Osteoblast (primary cell): ENCODE results near the gene STAB1. TPM values are rescaled to one million over a fixed set of nuclear protein-coding genes. Genes with fewer than 3 reads are reported as not detected.

Experiments
- DNase-seq: peaks from one replicate; pipeline ENCODE4 v3.0.0; 2011; ENCODE audit warnings: low spot score, mixed read lengths; ENCODE audit not compliant: insufficient read length; ENCODE audit errors: missing footprints
- H2AFZ ChIP-seq: 2 replicates; pipeline ENCODE4 v1.6.0; 2011; ENCODE audit warnings: mild to moderate bottlenecking, low read length
- H3K27ac ChIP-seq: 2 replicates; pipeline ENCODE4 v1.5.1; 2011; ENCODE audit warnings: mild to moderate bottlenecking, low read depth, low read length, moderate library complexity
- H3K27me3 ChIP-seq: 2 replicates; pipeline ENCODE4 v1.6.0; 2012; ENCODE audit warnings: mild to moderate bottlenecking, control low read depth, inconsistent platforms, low read length, moderate library complexity; ENCODE audit not compliant: insufficient read depth
- H3K36me3 ChIP-seq: 2 replicates; pipeline ENCODE4 v1.5.1; 2011; ENCODE audit warnings: mild to moderate bottlenecking, low read length, control low read depth, moderate library complexity; ENCODE audit not compliant: insufficient read depth
- H3K4me1 ChIP-seq: 2 replicates; pipeline ENCODE4 v1.5.1; 2011; ENCODE audit warnings: mild to moderate bottlenecking, low read length, control low read depth, moderate library complexity; ENCODE audit not compliant: insufficient read depth
- H3K4me2 ChIP-seq: 2 replicates; pipeline ENCODE4 v1.6.0; 2011; ENCODE audit warnings: mild to moderate bottlenecking, low read length; ENCODE audit not compliant: insufficient read depth
- H3K4me3 ChIP-seq: fragments of 200-600 bp; sonication (generic); 3 replicates; pipeline ENCODE4 v1.5.1; 2012; ENCODE audit warnings: mild to moderate bottlenecking, low read length, inconsistent platforms; ENCODE audit not compliant: insufficient read depth
- H3K79me2 ChIP-seq: 2 replicates; pipeline ENCODE4 v1.6.0; 2012; ENCODE audit warnings: mild to moderate bottlenecking, low read length, control low read depth, inconsistent platforms; ENCODE audit not compliant: insufficient read depth
- H3K9me3 ChIP-seq: 2 replicates; pipeline ENCODE4 v1.5.1; 2011; ENCODE audit warnings: low read depth, low read length, control low read depth
- H4K20me1 ChIP-seq: 2 replicates; pipeline ENCODE4 v1.6.0; 2012; ENCODE audit warnings: mild to moderate bottlenecking, low read length, control low read depth; ENCODE audit not compliant: insufficient read depth
- total RNA-seq: library from RNA; depleted of rRNA; stranded (reverse); fragments of >200 nt; gene quantifications from 2 replicates; pipeline ENCODE4 v1.2.3, GENCODE V29; 2012
- TF ChIP-seq, protein P1 (sequence below): IDR thresholded peaks from 2 replicates; pipeline ENCODE4 v1.5.1; 2011; ENCODE audit warnings: mild to moderate bottlenecking, low read depth, low read length, moderate library complexity; ENCODE audit errors: extremely low read depth

STAB1 gene
- total RNA-seq, 1 donor, result 1.1 TPM

DNA sequence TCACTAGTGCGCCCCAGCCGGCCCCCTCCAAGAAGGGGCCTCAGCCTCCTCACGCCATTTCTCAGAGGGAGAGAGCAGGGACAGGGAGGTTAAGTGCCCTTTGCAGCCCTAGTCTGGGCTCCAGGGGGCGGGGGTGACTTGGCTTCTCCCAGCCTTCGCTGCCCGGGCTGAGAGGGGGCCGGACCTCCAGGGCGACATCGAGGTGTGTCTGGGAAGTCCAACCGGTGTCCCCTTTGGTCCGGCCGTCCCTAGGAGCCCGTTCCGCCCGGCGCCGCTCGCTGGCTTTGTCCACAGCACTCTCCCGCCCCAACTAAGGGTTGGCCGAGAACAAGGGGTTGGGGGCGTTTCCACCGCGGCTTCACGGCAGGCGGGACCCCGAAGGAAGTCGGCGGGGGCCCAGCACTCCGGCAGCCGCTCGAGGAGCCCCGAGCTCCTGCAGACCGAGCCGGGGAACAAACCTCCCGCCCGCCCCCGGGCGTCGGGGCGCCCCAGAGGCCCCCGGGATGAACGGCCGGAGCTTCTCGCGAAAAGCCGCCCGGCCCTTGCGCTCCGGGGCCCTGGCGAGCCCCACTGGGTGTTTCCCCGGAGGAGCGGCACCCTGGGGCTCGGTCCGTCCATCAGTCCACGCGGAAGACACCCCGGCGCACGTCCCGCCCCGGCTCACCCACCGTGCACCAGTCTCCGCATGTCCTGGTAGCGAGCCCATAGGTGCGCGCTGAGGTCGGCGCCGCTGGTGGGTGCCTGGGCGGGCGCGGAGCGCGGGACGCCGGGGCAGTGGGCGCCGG is 37.9 kb downstream of the STAB1 start:
- H3K4me2 ChIP-seq, result peak overlapping the region; percentile 95
- peaks cover 51% of the 10 kb centered on the region for H3K4me1 ChIP-seq
- peak overlapping the region; percentile 65 for H2AFZ ChIP-seq
- peak overlapping the region; percentile 58 for H3K27ac ChIP-seq
- peak overlapping the region; percentile 79 for H3K4me3 ChIP-seq
- H3K36me3 ChIP-seq, result peaks cover 16% of the 10 kb centered on the region
- TF ChIP-seq, protein P1, sequence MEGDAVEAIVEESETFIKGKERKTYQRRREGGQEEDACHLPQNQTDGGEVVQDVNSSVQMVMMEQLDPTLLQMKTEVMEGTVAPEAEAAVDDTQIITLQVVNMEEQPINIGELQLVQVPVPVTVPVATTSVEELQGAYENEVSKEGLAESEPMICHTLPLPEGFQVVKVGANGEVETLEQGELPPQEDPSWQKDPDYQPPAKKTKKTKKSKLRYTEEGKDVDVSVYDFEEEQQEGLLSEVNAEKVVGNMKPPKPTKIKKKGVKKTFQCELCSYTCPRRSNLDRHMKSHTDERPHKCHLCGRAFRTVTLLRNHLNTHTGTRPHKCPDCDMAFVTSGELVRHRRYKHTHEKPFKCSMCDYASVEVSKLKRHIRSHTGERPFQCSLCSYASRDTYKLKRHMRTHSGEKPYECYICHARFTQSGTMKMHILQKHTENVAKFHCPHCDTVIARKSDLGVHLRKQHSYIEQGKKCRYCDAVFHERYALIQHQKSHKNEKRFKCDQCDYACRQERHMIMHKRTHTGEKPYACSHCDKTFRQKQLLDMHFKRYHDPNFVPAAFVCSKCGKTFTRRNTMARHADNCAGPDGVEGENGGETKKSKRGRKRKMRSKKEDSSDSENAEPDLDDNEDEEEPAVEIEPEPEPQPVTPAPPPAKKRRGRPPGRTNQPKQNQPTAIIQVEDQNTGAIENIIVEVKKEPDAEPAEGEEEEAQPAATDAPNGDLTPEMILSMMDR, result no peak
- H3K79me2 ChIP-seq, result peaks cover 60% of the 10 kb centered on the region
- DNase-seq, result peak; percentile 96
- H3K27me3 ChIP-seq, result no peaks in the 10 kb centered on the region
- H4K20me1 ChIP-seq, result peaks cover 51% of the 10 kb centered on the region
- H3K9me3 ChIP-seq, result no peaks in the 10 kb centered on the region

DNA sequence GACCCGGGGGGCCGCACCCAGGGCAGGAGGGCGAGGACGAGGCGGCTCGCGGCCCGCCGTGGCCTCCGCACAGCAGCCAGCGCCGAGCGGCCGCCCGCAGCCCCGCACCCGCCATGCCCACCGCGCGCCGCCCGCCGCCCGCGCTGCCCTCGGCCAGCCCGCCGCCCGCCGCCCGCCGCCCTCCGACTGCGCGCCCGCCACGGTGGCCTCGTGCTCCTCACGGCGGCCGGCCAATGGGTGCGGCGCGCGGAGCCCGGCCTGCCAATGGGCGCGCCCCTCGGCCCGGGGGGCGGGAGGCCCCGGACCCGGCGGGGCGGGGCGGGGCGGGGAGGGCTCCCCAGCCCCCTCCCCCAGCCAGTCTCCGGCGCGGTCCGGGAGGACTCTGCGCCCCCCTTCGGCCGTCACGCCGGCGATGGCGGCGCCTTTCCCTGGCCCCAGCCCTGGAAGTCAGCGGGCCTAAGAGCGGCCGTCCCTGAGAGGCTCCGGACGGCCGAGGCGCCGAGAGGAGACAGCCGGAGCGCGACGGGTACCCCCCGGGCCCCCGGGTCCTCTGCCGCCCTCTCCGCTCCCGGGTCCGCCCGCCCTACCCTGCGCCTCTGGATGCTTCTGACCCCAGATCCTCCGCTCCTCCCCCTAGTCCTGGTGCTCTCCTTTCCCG is 38.6 kb downstream of the STAB1 start, which contains the start of gene NT5DC2:
TSS of gene NT5DC2 (minus strand) at position 235 of the 658 bp plus-strand sequence. CDS start at position 115, 120 bp downstream.
- peaks cover 67% of the 10 kb centered on the region for H3K79me2 ChIP-seq
- peaks cover 52% of the 10 kb centered on the region for H4K20me1 ChIP-seq

DNA sequence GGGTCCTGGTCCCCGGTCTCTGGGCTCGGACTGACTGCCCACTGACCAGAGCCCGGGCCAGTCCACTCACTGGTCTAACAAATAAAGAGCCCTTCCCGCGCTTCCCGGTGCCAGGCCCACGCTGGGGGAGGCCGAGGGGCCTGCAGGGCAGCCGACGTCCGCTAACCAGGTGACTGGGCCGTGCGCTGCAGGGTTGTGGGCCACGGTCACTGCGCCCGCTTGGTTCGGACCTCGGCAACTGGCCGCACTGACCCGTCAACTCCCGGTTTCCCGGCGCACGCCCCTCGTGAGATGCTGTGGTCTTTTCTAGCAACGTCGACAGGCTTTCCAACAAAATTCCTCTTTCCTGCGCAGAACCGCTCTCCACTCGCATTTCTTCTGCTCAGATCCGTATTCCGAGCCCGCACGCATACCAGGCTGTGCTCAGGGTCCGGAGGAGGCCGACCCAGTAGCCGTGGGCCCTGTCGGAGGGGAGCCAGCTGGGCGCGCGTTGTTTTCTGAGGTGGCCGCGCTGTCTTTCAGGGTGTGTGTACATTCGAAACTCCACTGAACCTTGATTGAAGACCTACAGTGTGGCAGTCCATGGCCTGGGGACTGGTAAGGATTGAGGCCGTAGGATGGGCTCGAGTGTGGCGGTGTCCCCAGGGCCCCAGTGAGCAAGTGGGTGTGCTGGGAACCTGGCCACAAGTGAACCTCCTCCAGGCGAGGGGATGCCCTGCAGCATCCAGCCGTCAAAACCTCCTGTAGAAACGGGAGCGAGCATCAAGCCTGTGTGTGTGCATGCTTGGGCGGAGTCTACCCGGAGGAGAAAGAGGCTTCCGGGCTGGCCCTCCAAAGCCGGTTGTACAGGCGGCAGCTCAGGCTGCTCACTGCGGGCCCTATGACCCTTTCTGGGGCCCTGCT is 39.4 kb downstream of the STAB1 start:
- Histone ChIP-seq H3K4me1 (peaks cover 64% of the 10 kb centered on the region), H3K9me3 (no peaks in the 10 kb centered on the region), H4K20me1 (peaks cover 52% of the 10 kb centered on the region), H3K27me3 (no peaks in the 10 kb centered on the region), H3K79me2 (peaks cover 68% of the 10 kb centered on the region), H3K4me3 (peak overlapping the region; percentile 79), H2AFZ (peak overlapping the region; percentile 50), H3K4me2 (peak overlapping the region; percentile 88), H3K27ac (peak overlapping the region; percentile 60), H3K36me3 (peaks cover 6% of the 10 kb centered on the region)
- DNase-seq, result peak; percentile 93
- TF ChIP-seq, protein P1, result no peak

More for the DNA sequence above, 38.6 kb downstream of the STAB1 start, which contains the start of gene NT5DC2:
- H3K27ac ChIP-seq, result peak within 1 kb of the TSS; percentile 60
- peak within 1 kb of the TSS; percentile 95 for H3K4me2 ChIP-seq
- no peaks in the 10 kb centered on the region for H3K9me3 ChIP-seq
- TF ChIP-seq, protein P1, result no peak
- no peaks in the 10 kb centered on the region for H3K27me3 ChIP-seq
- H3K4me3 ChIP-seq, result peak within 1 kb of the TSS; percentile 79
- H2AFZ ChIP-seq, result peak within 1 kb of the TSS; percentile 65
- DNase-seq, result peak; percentile 99
- peaks cover 58% of the 10 kb centered on the region for H3K4me1 ChIP-seq
- H3K36me3 ChIP-seq, result peaks cover 10% of the 10 kb centered on the region
